NT2/D1 (cell line): ENCODE measurements around the gene ODAPH.

Source experiments
- SUZ12 ChIP-seq: IDR thresholded peaks from 2 replicates; pipeline ENCODE4 v1.6.1; 2011; ENCODE audit not compliant: insufficient read length, insufficient read depth; ENCODE audit errors: extremely low read depth
- YY1 ChIP-seq: IDR thresholded peaks from 2 replicates; pipeline ENCODE4 v1.6.1; 2011; ENCODE audit not compliant: insufficient read length, insufficient read depth
- ZNF274 ChIP-seq: IDR thresholded peaks from 2 replicates; pipeline ENCODE4 v1.6.1; 2011; ENCODE audit warnings: mild to moderate bottlenecking, low read depth, low read length

DNA sequence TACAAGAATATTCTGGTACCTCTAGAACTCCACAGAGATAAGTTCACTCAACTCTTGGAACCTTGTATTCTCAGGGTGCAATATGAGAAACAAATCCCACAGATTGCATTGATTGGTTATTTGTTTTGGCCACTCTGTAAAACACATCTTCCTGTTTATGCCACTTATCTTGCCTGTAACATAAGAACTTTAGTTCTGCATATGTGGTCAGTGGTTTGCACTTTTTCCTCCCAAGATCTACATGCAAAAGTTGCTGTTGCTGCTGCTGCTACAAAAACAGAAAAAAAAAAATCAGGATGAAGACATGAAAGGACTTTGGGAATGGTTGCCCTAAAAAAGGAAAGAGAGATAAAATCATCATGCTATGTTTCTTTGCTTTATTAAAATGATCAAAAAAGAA lies 9.6 kb downstream of the ODAPH start:
- no peak for TF ChIP-seq SUZ12
- no peak for TF ChIP-seq ZNF274
- no peak for TF ChIP-seq YY1
